Measurements from ENCODE around the gene SUN5. TPM values are rescaled to one million over a fixed set of nuclear protein-coding genes. Genes with fewer than 3 reads are reported as not detected.

SUN5 gene
- total RNA-seq, 1 experiment from 2014 or later, result not detected

DNA sequence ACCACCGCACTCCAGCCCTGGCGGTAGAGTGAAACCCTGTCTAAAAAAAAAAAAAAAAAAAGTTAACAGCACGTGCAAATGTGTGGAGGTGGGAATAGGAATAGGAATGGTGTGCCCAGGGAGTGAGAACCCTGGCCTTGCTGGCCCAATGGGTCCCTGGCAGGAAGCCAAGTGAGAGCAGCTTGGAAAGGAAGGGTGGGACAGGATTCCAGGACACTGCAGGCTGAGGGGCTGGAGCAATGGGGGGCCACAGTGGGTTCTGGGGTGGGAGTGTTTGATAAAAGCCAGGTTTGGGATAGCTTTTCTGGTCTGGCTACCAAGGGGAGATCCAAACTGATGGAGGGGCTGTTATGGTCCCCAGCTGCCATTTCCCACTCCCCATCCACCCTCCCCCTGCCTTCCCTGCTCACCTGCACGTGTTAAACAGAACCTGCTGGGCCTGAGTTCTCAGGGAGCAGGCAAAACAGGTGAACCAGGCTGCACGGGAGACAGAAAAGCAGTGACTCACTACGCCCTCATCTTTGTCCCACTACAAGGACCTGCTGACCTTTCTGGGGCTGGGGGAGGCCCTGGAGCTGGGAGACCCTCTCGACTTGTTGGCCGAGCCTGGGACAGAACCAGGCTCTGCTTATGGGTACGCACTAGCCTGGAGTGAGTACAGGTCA lies 3.3 kb downstream of the SUN5 start:
- BruUV-seq (replicated peaks), result no TSS peak
- CTCF ChIA-PET, result interaction anchor here (1.2 kb wide), 1 partner anchor 13 kb away, joined by 4 read pairs; no protein-coding TSS in a partner anchor
- TF ChIP-seq, protein P1, sequence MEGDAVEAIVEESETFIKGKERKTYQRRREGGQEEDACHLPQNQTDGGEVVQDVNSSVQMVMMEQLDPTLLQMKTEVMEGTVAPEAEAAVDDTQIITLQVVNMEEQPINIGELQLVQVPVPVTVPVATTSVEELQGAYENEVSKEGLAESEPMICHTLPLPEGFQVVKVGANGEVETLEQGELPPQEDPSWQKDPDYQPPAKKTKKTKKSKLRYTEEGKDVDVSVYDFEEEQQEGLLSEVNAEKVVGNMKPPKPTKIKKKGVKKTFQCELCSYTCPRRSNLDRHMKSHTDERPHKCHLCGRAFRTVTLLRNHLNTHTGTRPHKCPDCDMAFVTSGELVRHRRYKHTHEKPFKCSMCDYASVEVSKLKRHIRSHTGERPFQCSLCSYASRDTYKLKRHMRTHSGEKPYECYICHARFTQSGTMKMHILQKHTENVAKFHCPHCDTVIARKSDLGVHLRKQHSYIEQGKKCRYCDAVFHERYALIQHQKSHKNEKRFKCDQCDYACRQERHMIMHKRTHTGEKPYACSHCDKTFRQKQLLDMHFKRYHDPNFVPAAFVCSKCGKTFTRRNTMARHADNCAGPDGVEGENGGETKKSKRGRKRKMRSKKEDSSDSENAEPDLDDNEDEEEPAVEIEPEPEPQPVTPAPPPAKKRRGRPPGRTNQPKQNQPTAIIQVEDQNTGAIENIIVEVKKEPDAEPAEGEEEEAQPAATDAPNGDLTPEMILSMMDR (IDR thresholded peaks at IDR 0.05; ENCODE audit: unreplicated experiment), result no peak

DNA sequence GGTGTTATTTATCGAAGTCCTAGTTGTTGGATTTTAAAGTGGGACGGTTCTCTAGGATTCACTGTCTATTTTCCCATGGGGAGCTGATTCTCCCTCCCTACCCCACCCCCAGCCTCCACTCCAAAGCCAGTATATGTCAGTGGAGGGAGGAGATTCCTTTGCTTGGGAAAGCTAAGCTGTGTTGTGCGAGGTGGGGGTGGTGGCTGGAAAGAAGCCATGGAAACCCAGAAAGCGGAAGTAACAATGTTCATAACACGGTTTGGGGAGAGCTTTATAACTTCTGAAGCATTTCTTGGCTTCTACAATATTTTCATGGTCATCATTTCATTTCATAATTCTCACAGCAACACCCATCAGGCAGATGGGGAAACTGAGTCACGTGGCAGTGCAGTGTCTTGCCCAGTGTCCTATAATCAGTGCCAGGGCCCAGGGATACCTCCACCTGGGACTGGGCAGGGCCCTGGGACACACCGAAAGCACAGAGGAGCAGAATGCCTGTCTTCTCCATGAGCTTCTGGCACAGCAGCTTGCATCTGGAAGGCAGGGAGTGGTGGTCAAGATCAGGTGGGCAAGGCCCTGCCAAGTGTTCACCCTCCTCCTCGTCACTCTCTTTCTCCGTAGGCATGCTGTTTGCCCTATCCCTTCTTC lies 4.5 kb downstream of the SUN5 start:
- H3K4me3 Mint-ChIP-seq (ENCODE audit: low read depth, unreplicated experiment), result no peak overlapping the region
- H3K27ac Mint-ChIP-seq (ENCODE audit: unreplicated experiment), result no peak overlapping the region
- no peak for DNase-seq
- peaks cover 5% of the 10 kb centered on the region for H3K9me3 Mint-ChIP-seq (ENCODE audit: low read depth, unreplicated experiment)
- intact Hi-C loops (cut with micrococcal nuclease; ENCODE audit: unreplicated experiment), result no loop called here
- peaks cover 81% of the 10 kb centered on the region for H3K27me3 Mint-ChIP-seq (ENCODE audit: unreplicated experiment)
- H3K36me3 Mint-ChIP-seq (ENCODE audit: insufficient read depth, unreplicated experiment), result no peaks in the 10 kb centered on the region
- TF ChIP-seq, protein P1 (IDR thresholded peaks at IDR 0.05; ENCODE audit: unreplicated experiment), result no peak
- BruUV-seq (replicated peaks), result no TSS peak
- no peaks in the 10 kb centered on the region for H3K4me1 Mint-ChIP-seq (ENCODE audit: low read depth, unreplicated experiment)
- CTCF ChIA-PET, result interaction anchor here (0.5 to 1.2 kb wide), 5 partner anchors 10 to 74 kb away, joined by 3 to 4 read pairs (median 3); no protein-coding TSS in a partner anchor

More for the DNA sequence above, 3.3 kb downstream of the SUN5 start:
- no peak overlapping the region for H3K4me3 Mint-ChIP-seq (ENCODE audit: low read depth, unreplicated experiment)
- no peaks in the 10 kb centered on the region for H3K36me3 Mint-ChIP-seq (ENCODE audit: insufficient read depth, unreplicated experiment)
- H3K4me1 Mint-ChIP-seq (ENCODE audit: low read depth, unreplicated experiment), result no peaks in the 10 kb centered on the region
- intact Hi-C loops (cut with micrococcal nuclease; ENCODE audit: unreplicated experiment), result no loop called here
- peaks cover 6% of the 10 kb centered on the region for H3K9me3 Mint-ChIP-seq (ENCODE audit: low read depth, unreplicated experiment)
- no peak overlapping the region for H3K27ac Mint-ChIP-seq (ENCODE audit: unreplicated experiment)
- no peak for DNase-seq
- H3K27me3 Mint-ChIP-seq (ENCODE audit: unreplicated experiment), result peaks cover 81% of the 10 kb centered on the region

DNA sequence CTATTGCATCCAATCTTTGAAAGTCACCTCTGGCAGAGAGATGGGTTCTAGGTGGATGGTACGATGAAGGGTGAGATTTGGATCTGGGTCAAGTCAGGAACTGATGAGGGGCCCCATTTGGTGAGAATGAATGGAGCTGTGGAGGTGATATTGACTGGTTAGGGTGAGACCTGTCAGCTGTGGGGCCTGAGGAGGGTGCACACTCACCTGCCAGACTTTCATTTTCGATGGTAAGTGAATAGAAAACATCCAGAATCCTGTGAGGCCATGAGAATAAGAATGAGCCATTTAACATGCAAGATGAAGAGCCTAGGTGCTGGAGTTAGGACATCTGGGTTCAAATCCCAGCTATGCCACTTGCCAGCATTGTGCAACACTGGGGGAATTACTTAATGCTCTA lies 6.8 kb downstream of the SUN5 start:
- Mint-ChIP-seq H3K27me3 (ENCODE audit: unreplicated experiment) (peaks cover 92% of the 10 kb centered on the region), H3K36me3 (ENCODE audit: insufficient read depth, unreplicated experiment) (no peaks in the 10 kb centered on the region), H3K4me3 (ENCODE audit: low read depth, unreplicated experiment) (no peak overlapping the region), H3K9me3 (ENCODE audit: low read depth, unreplicated experiment) (peaks cover 5% of the 10 kb centered on the region), H3K4me1 (ENCODE audit: low read depth, unreplicated experiment) (no peaks in the 10 kb centered on the region), H3K27ac (ENCODE audit: unreplicated experiment) (no peak overlapping the region)
- intact Hi-C loops (cut with micrococcal nuclease; ENCODE audit: unreplicated experiment), result no loop called here
- BruUV-seq (replicated peaks), result no TSS peak
- DNase-seq, result no peak
- TF ChIP-seq, protein P1 (IDR thresholded peaks at IDR 0.05; ENCODE audit: unreplicated experiment), result no peak
- CTCF ChIA-PET, result no interaction called here

DNA sequence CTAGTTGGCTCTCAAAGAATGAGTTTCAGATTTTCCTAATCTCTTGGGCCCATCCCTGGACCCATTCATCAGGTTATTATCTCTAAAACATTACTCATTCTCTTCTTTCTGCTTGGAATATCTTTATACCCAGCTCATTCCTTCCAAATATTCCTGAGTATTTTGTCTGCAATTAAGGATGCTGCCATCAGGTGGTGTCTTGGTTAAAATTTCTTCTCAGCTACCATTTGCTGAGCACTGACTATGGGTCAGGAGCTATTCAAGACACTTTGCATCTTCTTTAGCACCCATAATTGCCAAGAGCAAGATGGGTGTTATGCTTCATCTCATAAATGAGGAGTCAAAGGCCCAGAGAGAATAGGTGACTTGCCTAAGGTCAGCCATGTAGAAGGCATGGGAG lies 8.4 kb downstream of the SUN5 start:
- no peak overlapping the region for H3K4me3 Mint-ChIP-seq (ENCODE audit: low read depth, unreplicated experiment)
- peaks cover 5% of the 10 kb centered on the region for H3K9me3 Mint-ChIP-seq (ENCODE audit: low read depth, unreplicated experiment)
- H3K36me3 Mint-ChIP-seq (ENCODE audit: insufficient read depth, unreplicated experiment), result no peaks in the 10 kb centered on the region
- no peak for DNase-seq
- H3K4me1 Mint-ChIP-seq (ENCODE audit: low read depth, unreplicated experiment), result no peaks in the 10 kb centered on the region
- CTCF ChIA-PET, result no interaction called here
- no peak overlapping the region for H3K27ac Mint-ChIP-seq (ENCODE audit: unreplicated experiment)
- intact Hi-C loops (cut with micrococcal nuclease; ENCODE audit: unreplicated experiment), result no loop called here
- TF ChIP-seq, protein P1 (IDR thresholded peaks at IDR 0.05; ENCODE audit: unreplicated experiment), result no peak
- no TSS peak for BruUV-seq (replicated peaks)
- peaks cover 92% of the 10 kb centered on the region for H3K27me3 Mint-ChIP-seq (ENCODE audit: unreplicated experiment)

Measured in Calu3 (cell line).